Suprapubic skin (tissue), 4 donors: Measurements from ENCODE around the gene SORCS2. TPM values are rescaled to one million over a fixed set of nuclear protein-coding genes. Genes with fewer than 3 reads are reported as not detected.

Experiments
- DNase-seq, 2 donors: peaks; one replicate each; pipeline ENCODE4 v3.0.0-alpha.2; 2019; ENCODE audit warnings: low spot score in 2 of 2
- H3K27ac ChIP-seq: fragments of 200-600 bp; sonication (generic); one replicate; pipeline ENCODE4 v1.5.1; 2019
- H3K27me3 ChIP-seq: fragments of 200-600 bp; sonication (generic); one replicate; pipeline ENCODE4 v1.5.1; 2019
- H3K36me3 ChIP-seq: fragments of 200-600 bp; sonication (generic); one replicate; pipeline ENCODE4 v1.5.1; 2019
- H3K4me1 ChIP-seq: fragments of 200-600 bp; sonication (generic); one replicate; pipeline ENCODE4 v1.5.1; 2019
- H3K4me3 ChIP-seq: fragments of 200-600 bp; sonication (generic); one replicate; pipeline ENCODE4 v1.5.1; 2019; ENCODE audit warnings: mild to moderate bottlenecking
- H3K9me3 ChIP-seq: fragments of 200-600 bp; sonication (generic); one replicate; pipeline ENCODE4 v1.5.1; 2019
- CTCF ChIP-seq, 2 donors: fragments of 200-600 bp in 1 of 2; fragments of 450-650 bp in 1 of 2; sonication (generic) in 1 of 2; IDR thresholded peaks; one replicate each; pipeline ENCODE4 v1.5.1; 2016 to 2019; ENCODE audit warnings: antibody characterized with exemption in 2 of 2, mild to moderate bottlenecking in 1 of 2, moderate library complexity in 1 of 2
- EP300 ChIP-seq: sonication (generic); formaldehyde crosslinking; IDR thresholded peaks from one replicate; pipeline ENCODE4 v1.6.1; 2017; ENCODE audit warnings: antibody characterized with exemption
- POLR2A ChIP-seq, 2 donors: fragments of 450-650 bp; IDR thresholded peaks; one replicate each; pipeline ENCODE4 v1.6.1; 2017; ENCODE audit warnings: antibody characterized with exemption in 2 of 2, mild to moderate bottlenecking in 2 of 2, moderate library complexity in 2 of 2
- POLR2AphosphoS5 ChIP-seq, 3 donors: sonication (generic); formaldehyde crosslinking; IDR thresholded peaks; one replicate each; pipeline ENCODE4 v1.6.1; 2017; ENCODE audit warnings: antibody characterized with exemption in 3 of 3
- WGBS: methylation state at CpG from one replicate; pipeline ENCODE4 v1.1.5; 2018; 5-methylcytosine and 5-hydroxymethylcytosine counted together
- total RNA-seq, 4 donors: library from RNA; depleted of rRNA; stranded (reverse); fragments of >200 nt; gene quantifications; one replicate each; pipeline ENCODE4 v1.1.0, GENCODE V29; 2016

SORCS2 gene
- total RNA-seq, 4 donors from 2014 or later: 0.94 to 4.6 (median 1.3) TPM

- WGBS: 88% methylated on average over 9 of the region's 19 CpGs
- H3K27ac ChIP-seq: no peak overlapping the region
- peaks cover 4% of the 10 kb centered on the region for H3K4me1 ChIP-seq
- peaks cover 10% of the 10 kb centered on the region for H3K27me3 ChIP-seq
- H3K36me3 ChIP-seq: no peaks in the 10 kb centered on the region
- no peak for TF ChIP-seq POLR2A (IDR thresholded peaks at IDR 0.05)
- no peak for TF ChIP-seq POLR2AphosphoS5 (IDR thresholded peaks at IDR 0.05)
- TF ChIP-seq CTCF (IDR thresholded peaks at IDR 0.05): no peak
- no peak for TF ChIP-seq EP300
- no peak for DNase-seq
- H3K9me3 ChIP-seq: no peaks in the 10 kb centered on the region
- no peak overlapping the region for H3K4me3 ChIP-seq
Observed at GRCh38 chr4:7704625-7705024, 512.3 kb downstream of the SORCS2 start.

- Histone ChIP-seq H3K4me1 (peaks cover 4% of the 10 kb centered on the region), H3K4me3 (no peak overlapping the region), H3K9me3 (no peaks in the 10 kb centered on the region), H3K27ac (no peak overlapping the region), H3K27me3 (peaks cover 10% of the 10 kb centered on the region), H3K36me3 (no peaks in the 10 kb centered on the region)
- 69% methylated on average over 3 of the region's 8 CpGs for WGBS
- no peak for TF ChIP-seq CTCF (IDR thresholded peaks at IDR 0.05)
- TF ChIP-seq POLR2AphosphoS5 (IDR thresholded peaks at IDR 0.05): no peak
- TF ChIP-seq POLR2A (IDR thresholded peaks at IDR 0.05): no peak
- TF ChIP-seq EP300: no peak
- DNase-seq: no peak
Observed at GRCh38 chr4:7705062-7705461, 512.7 kb downstream of the SORCS2 start.

- Histone ChIP-seq H3K9me3 (no peaks in the 10 kb centered on the region), H3K36me3 (no peaks in the 10 kb centered on the region), H3K27me3 (peaks cover 5% of the 10 kb centered on the region), H3K27ac (no peak overlapping the region), H3K4me1 (peaks cover 4% of the 10 kb centered on the region), H3K4me3 (no peak overlapping the region)
- TF ChIP-seq EP300 (no peak), CTCF (IDR thresholded peaks at IDR 0.05) (no peak), POLR2A (IDR thresholded peaks at IDR 0.05) (no peak), POLR2AphosphoS5 (IDR thresholded peaks at IDR 0.05) (no peak)
- 33% methylated on average over 3 of the region's 7 CpGs for WGBS
- no peak for DNase-seq
Observed at GRCh38 chr4:7705593-7705992, 513.3 kb downstream of the SORCS2 start.

- WGBS: 73% methylated on average over 15 of the region's 17 CpGs
Observed at GRCh38 chr4:7708238-7708637, 515.9 kb downstream of the SORCS2 start.

GRCh38 chr4:7708981-7709380 lies 516.6 kb downstream of the SORCS2 start:
- H3K27me3 ChIP-seq: no peaks in the 10 kb centered on the region
- H3K9me3 ChIP-seq: no peaks in the 10 kb centered on the region
- no peaks in the 10 kb centered on the region for H3K36me3 ChIP-seq
- no peak overlapping the region for H3K4me3 ChIP-seq
- no peak for DNase-seq
- TF ChIP-seq POLR2A (IDR thresholded peaks at IDR 0.05): no peak
- TF ChIP-seq POLR2AphosphoS5 (IDR thresholded peaks at IDR 0.05): no peak
- no peak for TF ChIP-seq EP300
- no peak for TF ChIP-seq CTCF (IDR thresholded peaks at IDR 0.05)
- WGBS: 77% methylated on average over 13 of the region's 15 CpGs
- H3K27ac ChIP-seq: no peak overlapping the region
- no peaks in the 10 kb centered on the region for H3K4me1 ChIP-seq

More at GRCh38 chr4:7708238-7708637, 515.9 kb downstream of the SORCS2 start:
- Histone ChIP-seq H3K36me3 (no peaks in the 10 kb centered on the region), H3K4me1 (no peaks in the 10 kb centered on the region), H3K27ac (no peak overlapping the region), H3K9me3 (no peaks in the 10 kb centered on the region), H3K4me3 (no peak overlapping the region), H3K27me3 (no peaks in the 10 kb centered on the region)
- no peak for DNase-seq
- TF ChIP-seq POLR2A (IDR thresholded peaks at IDR 0.05) (no peak), POLR2AphosphoS5 (IDR thresholded peaks at IDR 0.05) (no peak), EP300 (no peak), CTCF (IDR thresholded peaks at IDR 0.05) (no peak)
